ENCODE results near the gene FGF10. TPM values are rescaled to one million over a fixed set of nuclear protein-coding genes. Genes with fewer than 3 reads are reported as not detected.

FGF10 gene
- total and polyA plus RNA-seq, 2 of the 4 experiments (the other 2 are of a cell fraction) = not detected

GRCh38 chr5:44398382-44398781 is 9.2 kb upstream of the FGF10 start:
- DNase-seq (no peak), ATAC-seq (ENCODE audit: low read depth) (no peak)
- no peaks in the 10 kb centered on the region; the same call in 1 of the 2 replicates for H3K9me1 ChIP-seq (ENCODE audit: insufficient read depth, low read length)
- no peaks in the 10 kb centered on the region for H3K27me3 ChIP-seq (ENCODE audit: control insufficient read depth, insufficient read depth, low read length)
- H3K4me2 ChIP-seq (ENCODE audit: low read depth, low read length) = no peak overlapping the region
- TF ChIP-seq CTCF (conservative IDR thresholded peaks at IDR 0.05; ENCODE audit: low read depth, low read length) = no peak
- no peak for TF ChIP-seq SMC3 (IDR thresholded peaks at IDR 0.05; ENCODE audit: low read depth, low read length)
- TF ChIP-seq MAFK (IDR thresholded peaks at IDR 0.05; ENCODE audit: low read depth, low read length) = no peak
- TF ChIP-seq RAD21 (IDR thresholded peaks at IDR 0.05; ENCODE audit: low read length) = no peak
- TF ChIP-seq MXI1 (IDR thresholded peaks at IDR 0.05; ENCODE audit: borderline replicate concordance, low read depth, low read length) = no peak
- TF ChIP-seq USF2 (IDR thresholded peaks at IDR 0.05; ENCODE audit: low read depth, low read length) = no peak
- TF ChIP-seq MAZ (IDR thresholded peaks at IDR 0.05; ENCODE audit: borderline replicate concordance, low read depth, low read length) = no peak
- H4K91ac ChIP-seq (ENCODE audit: insufficient read depth, low read depth, low read length) = no peak overlapping the region
- no peak overlapping the region for H4K5ac ChIP-seq (ENCODE audit: low read depth, low read length)
- H2AK9ac ChIP-seq (replicated peaks; ENCODE audit: low read depth, low read length, poor library complexity) = no peak overlapping the region
- dilution Hi-C loops (cut with HindIII; ENCODE audit: low sequenced_read_pairs, unreplicated experiment) (no loop called here), intact Hi-C loops (cut with micrococcal nuclease) (no loop called here), in situ Hi-C loops (cut with MboI; ENCODE audit: low sequenced_read_pairs) (no loop called here)
- no peak overlapping the region for H2AFZ ChIP-seq (replicated peaks; ENCODE audit: low read length, poor library complexity)
- H2BK120ac ChIP-seq (ENCODE audit: low read depth, low read length) = no peak overlapping the region
- no peaks in the 10 kb centered on the region for H3K9me3 ChIP-seq (ENCODE audit: control insufficient read depth, insufficient read depth, low read length)
- no peak overlapping the region for H4K8ac ChIP-seq (ENCODE audit: low read depth in 2 of 2, low read length in 2 of 2)
- H3K36me3 ChIP-seq (ENCODE audit: control insufficient read depth, insufficient read depth, low read length) = no peaks in the 10 kb centered on the region
- BruUV-seq (replicated peaks) = no TSS peak
- no peak overlapping the region for H3K27ac ChIP-seq (ENCODE audit: insufficient read depth, low read length)
- no peak overlapping the region for H2AK5ac ChIP-seq (ENCODE audit: low read depth, low read length)
- ChIA-PET CTCF (no interaction called here), POLR2A (ENCODE audit: unreplicated experiment) (no interaction called here)
- no peak overlapping the region for H2BK5ac ChIP-seq (ENCODE audit: low read depth, low read length, poor library complexity, severe bottlenecking)
- no peaks in the 10 kb centered on the region for H3K79me1 ChIP-seq (ENCODE audit: low read depth in 1 of 2, low read length in 2 of 2)
- no peak overlapping the region for H3K14ac ChIP-seq (replicated peaks; ENCODE audit: low read depth, low read length)
- H3K56ac ChIP-seq (ENCODE audit: extremely low read depth, insufficient read depth, low read length) = no peak overlapping the region
- no peak overlapping the region for H3K18ac ChIP-seq (ENCODE audit: low read depth, low read length)
- no peak overlapping the region for H3K4ac ChIP-seq (ENCODE audit: low read depth, low read length)
- H2BK20ac ChIP-seq (ENCODE audit: low read depth, low read length) = no peak overlapping the region
- no peaks in the 10 kb centered on the region for H3K4me1 ChIP-seq (ENCODE audit: control insufficient read depth, insufficient read depth, low read length)
- H3K4me3 ChIP-seq (ENCODE audit: insufficient read depth, low read depth, low read length) = no peak overlapping the region
- no peak overlapping the region for H3K23ac ChIP-seq (ENCODE audit: low read depth, low read length)
- H4K20me1 ChIP-seq (ENCODE audit: insufficient read depth, low read length) = no peaks in the 10 kb centered on the region
- H3K9ac ChIP-seq (ENCODE audit: low read depth, low read length) = no peak overlapping the region
- no peak overlapping the region for H2BK15ac ChIP-seq (ENCODE audit: low read depth, low read length)
